HEK293T (cell line): ENCODE data around the gene KPNA3.

Experiments
- CTCF ChIA-PET: fragments of 350-600 bp; formaldehyde crosslinking; extraction: SDS; loops from one replicate; lab custom pipeline; 2021; ENCODE audit warnings: antibody characterized with exemption, inconsistent platforms; lab: Yijun Ruan, JAX
- POLR2A ChIA-PET: fragments of 350-600 bp; formaldehyde crosslinking; extraction: SDS; loops from one replicate; lab custom pipeline; 2020; ENCODE audit warnings: antibody characterized with exemption, inconsistent platforms; lab: Yijun Ruan, JAX
- DNase-seq: peaks from one replicate; pipeline ENCODE4 v3.0.0; 2012; ENCODE audit warnings: mixed read lengths; ENCODE audit errors: extremely low spot score
- ARNT ChIP-seq: fragments of 450-650 bp; IDR thresholded peaks from 2 replicates; pipeline ENCODE4 v1.6.1; 2017; ENCODE audit warnings: mild to moderate bottlenecking
- BHLHE40 ChIP-seq: fragments of 450-650 bp; IDR thresholded peaks from 2 replicates; pipeline ENCODE4 v1.6.1; 2016; ENCODE audit warnings: mild to moderate bottlenecking, moderate library complexity, borderline replicate concordance
- CTBP1 ChIP-seq: fragments of 450-650 bp; IDR thresholded peaks from 2 replicates; pipeline ENCODE4 v1.6.1; 2016; ENCODE audit warnings: borderline replicate concordance
- ELF4 ChIP-seq: fragments of 450-650 bp; IDR thresholded peaks from 2 replicates; pipeline ENCODE4 v1.6.1; 2017; ENCODE audit warnings: antibody characterized with exemption
- FOXA1 ChIP-seq: fragments of 450-650 bp; IDR thresholded peaks from 2 replicates; pipeline ENCODE4 v1.6.1; 2016; ENCODE audit warnings: mild to moderate bottlenecking
- FOXK2 ChIP-seq: fragments of 450-650 bp; IDR thresholded peaks from 2 replicates; pipeline ENCODE4 v1.6.1; 2016; ENCODE audit warnings: mild to moderate bottlenecking
- FOXM1 ChIP-seq: fragments of 450-650 bp; IDR thresholded peaks from 2 replicates; pipeline ENCODE4 v1.6.1; 2017; ENCODE audit warnings: mild to moderate bottlenecking, borderline replicate concordance
- HDGF ChIP-seq: fragments of 450-650 bp; IDR thresholded peaks from 2 replicates; pipeline ENCODE4 v1.6.1; 2017; ENCODE audit warnings: antibody characterized with exemption, borderline replicate concordance
- L3MBTL2 ChIP-seq: fragments of 450-650 bp; conservative IDR thresholded peaks from 2 replicates; pipeline ENCODE4 v1.6.1; 2016; ENCODE audit warnings: mild to moderate bottlenecking
- LEF1 ChIP-seq: fragments of 450-650 bp; IDR thresholded peaks from 2 replicates; pipeline ENCODE4 v1.6.1; 2017; ENCODE audit warnings: mild to moderate bottlenecking, borderline replicate concordance
- NFRKB ChIP-seq: fragments of 450-650 bp; IDR thresholded peaks from 2 replicates; pipeline ENCODE4 v1.6.1; 2016; ENCODE audit warnings: mild to moderate bottlenecking, moderate library complexity
- SP1 ChIP-seq: fragments of 450-650 bp; IDR thresholded peaks from 2 replicates; pipeline ENCODE4 v1.6.1; 2017
- SUZ12 ChIP-seq: fragments of 450-650 bp; IDR thresholded peaks from 2 replicates; pipeline ENCODE4 v1.6.1; 2016; ENCODE audit warnings: mild to moderate bottlenecking
- TARDBP ChIP-seq: fragments of 450-650 bp; IDR thresholded peaks from 2 replicates; pipeline ENCODE4 v1.6.1; 2016
- ZNF384 ChIP-seq: fragments of 450-650 bp; IDR thresholded peaks from 2 replicates; pipeline ENCODE4 v1.6.1; 2016
- TF ChIP-seq, protein P1 (sequence below): fragments of 450-650 bp; IDR thresholded peaks from 2 replicates; pipeline ENCODE4 v1.6.1; 2016

Gene KPNA3, protein sequence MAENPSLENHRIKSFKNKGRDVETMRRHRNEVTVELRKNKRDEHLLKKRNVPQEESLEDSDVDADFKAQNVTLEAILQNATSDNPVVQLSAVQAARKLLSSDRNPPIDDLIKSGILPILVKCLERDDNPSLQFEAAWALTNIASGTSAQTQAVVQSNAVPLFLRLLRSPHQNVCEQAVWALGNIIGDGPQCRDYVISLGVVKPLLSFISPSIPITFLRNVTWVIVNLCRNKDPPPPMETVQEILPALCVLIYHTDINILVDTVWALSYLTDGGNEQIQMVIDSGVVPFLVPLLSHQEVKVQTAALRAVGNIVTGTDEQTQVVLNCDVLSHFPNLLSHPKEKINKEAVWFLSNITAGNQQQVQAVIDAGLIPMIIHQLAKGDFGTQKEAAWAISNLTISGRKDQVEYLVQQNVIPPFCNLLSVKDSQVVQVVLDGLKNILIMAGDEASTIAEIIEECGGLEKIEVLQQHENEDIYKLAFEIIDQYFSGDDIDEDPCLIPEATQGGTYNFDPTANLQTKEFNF

DNA sequence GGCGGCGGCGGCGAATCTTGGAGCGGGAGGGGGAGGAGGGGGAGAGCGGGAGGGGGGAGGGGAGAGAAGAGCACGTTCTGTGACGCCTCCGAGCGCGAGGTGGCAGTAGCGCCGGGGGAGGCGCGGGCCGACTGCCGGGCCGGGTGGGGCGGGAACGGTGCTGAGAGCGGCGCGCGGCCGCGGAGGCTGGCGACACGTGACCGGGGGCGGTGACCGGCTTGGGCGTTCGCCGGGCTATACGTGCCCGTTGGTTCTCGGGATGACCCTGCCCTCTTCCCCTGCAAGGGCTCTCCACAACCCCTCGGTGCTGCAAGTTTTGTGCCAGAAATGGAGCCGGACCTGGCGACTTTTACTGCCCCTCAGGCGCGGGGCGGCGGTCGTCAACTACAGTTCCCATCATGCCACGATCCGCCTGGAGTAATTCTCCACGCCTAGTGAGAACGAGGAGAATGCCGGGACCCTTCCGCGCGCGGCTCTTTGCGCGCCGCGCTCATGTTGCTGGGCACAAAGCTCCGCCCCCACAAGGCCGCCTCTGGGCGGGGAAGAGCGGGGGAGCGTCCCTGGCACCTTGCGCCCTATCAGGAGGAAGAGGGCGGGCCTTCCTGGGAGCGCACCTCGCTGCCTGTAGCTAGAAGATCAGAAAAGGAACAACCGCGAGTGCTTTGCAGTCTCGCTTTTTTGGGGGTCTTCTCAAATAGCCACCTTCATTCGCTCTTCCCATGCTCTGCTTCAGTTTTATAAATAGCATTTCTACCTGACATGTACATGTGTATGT, at the start of gene KPNA3:
Gene KPNA3, minus strand, starts transcription at position 133 of the 775 bp plus-strand sequence. CDS start 176 bp downstream, outside the sequence.
- TF ChIP-seq L3MBTL2 = peak; percentile 94
- TF ChIP-seq HDGF = no peak
- no peak for TF ChIP-seq ARNT
- DNase-seq = peak; percentile 89
- POLR2A ChIA-PET = interaction anchor here (0.8 to 3.5 kb wide), 21 partner anchors 9 to 348 kb away, joined by 3 to 21 read pairs (median 4); partner anchors contain the start of genes EBPL and SPRYD7
- CTCF ChIA-PET = interaction anchor here (0.5 to 1.3 kb wide), 3 partner anchors 11 to 425 kb away, joined by 3 read pairs; no protein-coding TSS in a partner anchor

DNA sequence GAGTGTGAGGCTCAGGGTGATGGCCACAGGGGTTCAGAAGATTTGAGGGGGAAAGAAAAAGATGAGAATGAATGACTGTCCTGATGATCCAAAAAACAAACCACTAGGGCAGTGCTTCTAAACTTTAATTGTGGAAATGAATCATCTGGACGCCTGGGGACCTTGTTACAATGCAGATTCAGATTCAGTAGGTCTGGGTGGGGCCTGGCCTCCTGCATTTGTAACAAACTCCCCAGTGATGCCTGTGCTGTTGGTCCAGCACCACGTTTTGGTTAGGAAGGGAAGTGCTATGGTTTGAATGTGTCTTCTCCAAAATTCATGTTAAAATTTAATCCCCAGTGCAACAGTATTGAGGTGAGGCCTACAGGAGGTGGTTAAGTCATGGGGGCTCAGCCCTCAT, 49.5 kb upstream of the KPNA3 start:
- no peak for DNase-seq
- POLR2A ChIA-PET = no interaction called here
- CTCF ChIA-PET = no interaction called here
- no peak for TF ChIP-seq ELF4
- TF ChIP-seq SP1 = no peak
- no peak for TF ChIP-seq L3MBTL2
- no peak for TF ChIP-seq LEF1
- TF ChIP-seq FOXK2 = no peak
- TF ChIP-seq, protein P1, sequence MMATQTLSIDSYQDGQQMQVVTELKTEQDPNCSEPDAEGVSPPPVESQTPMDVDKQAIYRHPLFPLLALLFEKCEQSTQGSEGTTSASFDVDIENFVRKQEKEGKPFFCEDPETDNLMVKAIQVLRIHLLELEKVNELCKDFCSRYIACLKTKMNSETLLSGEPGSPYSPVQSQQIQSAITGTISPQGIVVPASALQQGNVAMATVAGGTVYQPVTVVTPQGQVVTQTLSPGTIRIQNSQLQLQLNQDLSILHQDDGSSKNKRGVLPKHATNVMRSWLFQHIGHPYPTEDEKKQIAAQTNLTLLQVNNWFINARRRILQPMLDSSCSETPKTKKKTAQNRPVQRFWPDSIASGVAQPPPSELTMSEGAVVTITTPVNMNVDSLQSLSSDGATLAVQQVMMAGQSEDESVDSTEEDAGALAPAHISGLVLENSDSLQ = no peak
- TF ChIP-seq NFRKB = no peak
- TF ChIP-seq BHLHE40 = no peak
- TF ChIP-seq CTBP1 = no peak
- no peak for TF ChIP-seq FOXM1
- no peak for TF ChIP-seq ZNF384
- TF ChIP-seq TARDBP = no peak
- TF ChIP-seq SUZ12 = no peak
- TF ChIP-seq ARNT = no peak
- no peak for TF ChIP-seq FOXA1
- no peak for TF ChIP-seq HDGF

DNA sequence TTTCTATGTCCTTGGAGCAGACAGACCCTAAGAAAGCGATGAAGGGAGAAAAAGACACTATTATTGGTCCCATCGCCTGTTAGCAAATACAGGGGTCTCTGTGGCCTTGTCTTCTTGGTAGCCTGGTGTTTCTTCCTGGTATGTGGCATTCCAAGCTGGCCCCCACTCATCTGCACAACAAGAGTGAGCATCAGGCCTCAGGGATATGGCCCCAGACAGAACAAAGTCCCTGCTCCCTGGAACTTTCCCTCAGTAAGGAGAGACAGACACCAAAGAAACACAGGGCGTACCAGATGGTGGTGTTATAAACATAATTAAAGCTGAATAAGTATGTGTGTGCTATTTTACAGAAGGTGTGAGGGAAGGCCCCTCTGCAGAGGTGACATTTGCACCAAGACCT, 48.2 kb upstream of the KPNA3 start:
- no peak for DNase-seq
- ChIA-PET CTCF (no interaction called here), POLR2A (no interaction called here)
- TF ChIP-seq FOXM1 (no peak), FOXA1 (no peak), LEF1 (no peak), L3MBTL2 (no peak), ARNT (no peak), FOXK2 (no peak), SUZ12 (no peak), CTBP1 (no peak), HDGF (no peak), SP1 (no peak), TARDBP (no peak), ELF4 (no peak), ZNF384 (no peak), BHLHE40 (no peak)
- TF ChIP-seq, protein P1 = no peak

DNA sequence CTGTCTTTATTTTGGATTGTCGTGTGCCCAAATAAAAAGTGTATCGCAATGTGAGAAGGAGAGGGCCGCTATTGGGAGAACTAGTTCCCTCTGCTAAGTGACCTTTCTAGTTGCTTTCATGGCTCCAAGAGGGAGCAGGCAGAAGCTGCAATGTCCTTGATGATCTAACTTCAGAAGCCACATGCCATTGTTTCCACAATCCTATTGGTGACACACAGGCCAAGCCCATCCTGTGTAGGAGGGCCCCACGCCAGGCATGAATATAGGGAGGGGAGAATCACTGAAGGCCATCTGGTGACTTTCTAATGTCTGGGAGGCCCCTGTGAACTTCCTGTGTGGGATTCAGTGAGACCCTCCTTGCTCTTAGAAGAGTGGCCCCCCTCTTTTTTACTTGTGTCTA, 47.8 kb upstream of the KPNA3 start:
- DNase-seq = no peak
- ChIA-PET POLR2A (no interaction called here), CTCF (no interaction called here)
- TF ChIP-seq SP1 (no peak), FOXA1 (no peak)

DNA sequence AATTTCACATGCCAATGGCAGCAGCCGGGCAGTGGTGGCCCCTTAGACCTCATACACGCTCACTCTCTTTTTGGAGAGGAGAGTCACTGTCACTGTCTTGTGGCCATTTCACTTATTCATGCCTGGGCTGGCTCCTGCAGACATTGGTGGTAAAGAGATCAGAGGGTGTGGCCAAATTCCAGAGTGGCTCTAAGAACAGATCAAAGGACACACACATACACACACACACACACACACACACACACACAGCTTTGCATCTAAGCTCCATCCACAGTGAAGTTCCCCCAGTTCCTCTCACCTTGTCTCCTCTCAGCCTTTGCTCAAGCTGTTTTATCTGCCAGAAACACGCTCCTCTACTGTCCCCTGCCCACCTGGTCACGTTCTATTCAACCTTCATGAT, 46.5 kb upstream of the KPNA3 start:
- TF ChIP-seq TARDBP (no peak), SP1 (no peak), FOXK2 (no peak), NFRKB (no peak), BHLHE40 (no peak), ARNT (no peak), FOXA1 (no peak), L3MBTL2 (no peak), ELF4 (no peak), CTBP1 (no peak), FOXM1 (no peak)
- TF ChIP-seq, protein P1 = no peak
- CTCF ChIA-PET = no interaction called here
- POLR2A ChIA-PET = no interaction called here
- no peak for DNase-seq

DNA sequence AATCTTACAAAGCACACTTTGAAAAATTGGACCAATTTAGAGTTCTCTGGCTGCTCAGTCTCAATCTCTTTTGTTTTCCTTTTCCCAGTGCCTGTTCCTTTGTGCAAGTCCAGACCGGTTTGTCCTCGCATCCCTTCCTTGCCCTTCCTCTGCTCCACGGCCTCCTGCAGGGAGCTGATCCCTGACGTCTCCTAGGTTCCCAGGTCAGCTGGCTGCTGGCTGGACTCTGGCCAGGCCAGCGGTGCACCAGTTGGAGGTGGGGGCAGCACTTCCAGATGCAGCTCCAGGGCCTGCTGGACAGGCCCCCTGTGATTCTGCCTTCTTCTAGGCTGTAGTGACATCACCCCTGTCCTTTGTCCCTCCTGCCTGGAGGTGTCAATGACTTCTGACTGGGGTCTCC, 44.0 kb upstream of the KPNA3 start:
- ChIA-PET POLR2A (interaction anchor here (1.1 kb wide), 1 partner anchor 44 kb away, joined by 5 read pairs; the partner anchor contains the start of gene KPNA3), CTCF (no interaction called here)
- TF ChIP-seq, protein P1 = no peak
- TF ChIP-seq L3MBTL2 (no peak), HDGF (no peak)
- no peak for DNase-seq
